ENCODE data around the gene PDIA2. TPM values are rescaled to one million over a fixed set of nuclear protein-coding genes. Genes with fewer than 3 reads are reported as not detected.

PDIA2 gene
- total RNA-seq, 4 donors from 2014 or later = 0.97 TPM; not detected in 3

DNA sequence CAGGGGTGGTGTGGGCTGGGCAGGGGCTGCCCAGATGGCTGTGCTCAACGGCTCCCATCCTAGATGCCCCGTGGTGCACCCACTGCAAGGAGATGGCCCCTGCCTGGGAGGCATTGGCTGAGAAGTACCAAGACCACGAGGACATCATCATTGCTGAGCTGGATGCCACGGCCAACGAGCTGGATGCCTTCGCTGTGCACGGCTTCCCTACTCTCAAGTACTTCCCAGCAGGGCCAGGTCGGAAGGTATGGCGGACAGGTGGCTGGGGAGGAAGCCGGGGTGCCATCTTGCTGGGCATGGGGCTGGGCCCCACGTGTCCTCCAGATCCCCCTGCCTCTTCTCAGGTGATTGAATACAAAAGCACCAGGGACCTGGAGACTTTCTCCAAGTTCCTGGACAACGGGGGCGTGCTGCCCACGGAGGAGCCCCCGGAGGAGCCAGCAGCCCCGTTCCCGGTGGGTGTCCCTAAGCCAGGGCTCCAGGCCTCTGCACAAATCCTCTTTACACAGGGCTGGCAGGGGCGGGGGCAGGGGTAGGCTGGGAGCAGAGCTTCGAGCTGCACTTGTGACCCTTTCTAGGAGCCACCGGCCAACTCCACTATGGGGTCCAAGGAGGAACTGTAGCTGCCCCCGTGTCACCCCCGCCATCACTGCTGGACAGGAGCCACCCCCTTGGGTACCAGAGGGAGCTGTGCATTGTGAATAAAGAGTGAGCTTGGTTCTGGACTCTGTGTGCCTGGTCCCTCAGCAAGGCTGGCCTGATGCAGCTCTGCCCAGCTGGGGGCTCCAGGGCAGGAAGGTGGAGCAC lies 3.7 kb downstream of the PDIA2 start:
- intact Hi-C loops (cut with DNase I; ENCODE audit: low total_unique reads) = loop anchor here (10.0 kb wide), 1 partner anchor 58 kb away; no protein-coding TSS in a partner anchor
- DNase-seq = no peak
- Histone ChIP-seq H3K4me1 (no peaks in the 10 kb centered on the region), H3K4me3 (no peak overlapping the region), H3K36me3 (no peaks in the 10 kb centered on the region), H3K27me3 (no peaks in the 10 kb centered on the region), H3K9me3 (no peaks in the 10 kb centered on the region), H3K27ac (no peak overlapping the region)
- no peak for TF ChIP-seq POLR2A (IDR thresholded peaks at IDR 0.05)
- TF ChIP-seq, protein P1, sequence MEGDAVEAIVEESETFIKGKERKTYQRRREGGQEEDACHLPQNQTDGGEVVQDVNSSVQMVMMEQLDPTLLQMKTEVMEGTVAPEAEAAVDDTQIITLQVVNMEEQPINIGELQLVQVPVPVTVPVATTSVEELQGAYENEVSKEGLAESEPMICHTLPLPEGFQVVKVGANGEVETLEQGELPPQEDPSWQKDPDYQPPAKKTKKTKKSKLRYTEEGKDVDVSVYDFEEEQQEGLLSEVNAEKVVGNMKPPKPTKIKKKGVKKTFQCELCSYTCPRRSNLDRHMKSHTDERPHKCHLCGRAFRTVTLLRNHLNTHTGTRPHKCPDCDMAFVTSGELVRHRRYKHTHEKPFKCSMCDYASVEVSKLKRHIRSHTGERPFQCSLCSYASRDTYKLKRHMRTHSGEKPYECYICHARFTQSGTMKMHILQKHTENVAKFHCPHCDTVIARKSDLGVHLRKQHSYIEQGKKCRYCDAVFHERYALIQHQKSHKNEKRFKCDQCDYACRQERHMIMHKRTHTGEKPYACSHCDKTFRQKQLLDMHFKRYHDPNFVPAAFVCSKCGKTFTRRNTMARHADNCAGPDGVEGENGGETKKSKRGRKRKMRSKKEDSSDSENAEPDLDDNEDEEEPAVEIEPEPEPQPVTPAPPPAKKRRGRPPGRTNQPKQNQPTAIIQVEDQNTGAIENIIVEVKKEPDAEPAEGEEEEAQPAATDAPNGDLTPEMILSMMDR (IDR thresholded peaks at IDR 0.05) = no peak

DNA sequence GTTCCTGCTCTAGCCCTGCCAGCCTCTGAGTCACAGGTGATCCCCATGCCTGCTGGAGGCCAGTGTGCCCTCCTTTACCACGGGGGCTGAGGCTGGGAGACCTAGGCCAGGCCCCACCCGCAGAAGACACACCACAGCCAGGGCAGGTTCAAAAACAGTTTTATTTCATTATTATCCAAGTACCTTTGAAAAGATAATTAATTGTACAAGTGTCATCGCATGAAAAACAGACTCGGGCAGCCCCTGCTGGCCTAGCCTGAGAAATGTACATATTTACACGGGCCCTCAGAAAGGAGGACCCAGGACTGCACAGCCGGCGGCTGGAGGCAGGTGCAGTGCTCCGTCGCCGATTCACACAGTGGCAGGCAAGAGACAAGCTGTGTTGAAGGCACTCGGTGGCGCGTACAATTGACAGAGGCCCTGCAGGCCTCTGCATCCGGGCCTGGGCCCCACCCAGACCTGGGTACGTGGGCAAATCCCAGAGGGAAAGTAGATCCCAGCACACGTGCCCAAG lies 4.4 kb downstream of the PDIA2 start:
- H3K4me1 ChIP-seq = no peaks in the 10 kb centered on the region
- no peak for TF ChIP-seq POLR2A (IDR thresholded peaks at IDR 0.05)
- TF ChIP-seq, protein P1 (IDR thresholded peaks at IDR 0.05) = no peak
- no peaks in the 10 kb centered on the region for H3K27me3 ChIP-seq
- no peak overlapping the region for H3K4me3 ChIP-seq
- no peak for DNase-seq
- no peak overlapping the region for H3K27ac ChIP-seq
- no peaks in the 10 kb centered on the region for H3K36me3 ChIP-seq
- intact Hi-C loops (cut with DNase I; ENCODE audit: low total_unique reads) = loop anchor here (10.0 kb wide), 1 partner anchor 57 kb away; no protein-coding TSS in a partner anchor
- H3K9me3 ChIP-seq = no peaks in the 10 kb centered on the region

DNA sequence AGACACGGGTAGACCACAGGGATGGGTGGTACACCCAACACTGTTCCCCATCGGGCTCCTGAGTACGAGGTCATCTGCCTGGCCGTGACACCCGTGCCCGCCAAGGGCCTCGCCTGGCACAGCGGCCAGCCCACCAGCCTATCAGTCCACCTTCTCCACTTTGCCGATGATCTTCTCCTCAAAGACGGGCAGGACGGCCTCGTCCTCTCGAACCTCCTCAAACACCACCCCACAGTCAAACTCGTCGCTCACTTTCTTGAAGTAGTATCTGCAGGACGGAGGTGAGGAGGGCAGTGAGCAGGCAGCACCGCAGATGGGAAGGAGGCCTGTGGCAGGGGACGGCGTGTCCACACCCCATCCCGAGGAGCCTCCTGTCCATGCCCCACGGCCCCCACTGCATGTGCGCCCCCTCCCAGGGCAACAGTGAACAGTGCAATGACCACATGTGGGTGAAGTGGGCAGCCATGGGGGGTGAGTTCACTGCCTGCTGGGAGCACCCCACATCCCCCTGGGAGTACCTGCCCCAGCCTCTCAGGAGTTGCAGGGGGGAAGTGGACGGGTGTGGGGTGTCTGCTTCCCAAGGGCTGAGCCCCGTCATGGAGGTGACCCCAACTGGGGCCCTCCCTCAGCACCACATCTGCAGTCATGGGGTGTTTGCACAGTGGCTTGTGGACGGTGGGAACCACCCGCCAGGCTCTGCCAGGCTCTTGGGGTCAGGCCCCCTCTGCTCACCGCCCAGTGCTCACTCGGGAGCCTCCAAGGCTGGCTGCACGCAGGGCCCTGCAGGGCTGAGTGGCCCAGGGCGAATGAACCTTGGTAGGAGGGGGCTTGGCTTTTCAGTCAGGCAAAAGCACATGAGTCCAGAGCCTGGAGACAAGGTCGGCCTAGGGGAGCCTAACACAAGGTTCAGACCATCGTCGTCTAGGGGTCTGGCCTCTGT lies 5.3 kb downstream of the PDIA2 start:
- TF ChIP-seq POLR2A (IDR thresholded peaks at IDR 0.05) = no peak
- TF ChIP-seq, protein P1 (IDR thresholded peaks at IDR 0.05) = no peak
- intact Hi-C loops (cut with DNase I; ENCODE audit: low total_unique reads) = loop anchor here (10.0 kb wide), 1 partner anchor 57 kb away; no protein-coding TSS in a partner anchor
- Histone ChIP-seq H3K9me3 (no peaks in the 10 kb centered on the region), H3K4me1 (no peaks in the 10 kb centered on the region), H3K27ac (no peak overlapping the region), H3K27me3 (no peaks in the 10 kb centered on the region), H3K4me3 (no peak overlapping the region), H3K36me3 (no peaks in the 10 kb centered on the region)
- DNase-seq = no peak

DNA sequence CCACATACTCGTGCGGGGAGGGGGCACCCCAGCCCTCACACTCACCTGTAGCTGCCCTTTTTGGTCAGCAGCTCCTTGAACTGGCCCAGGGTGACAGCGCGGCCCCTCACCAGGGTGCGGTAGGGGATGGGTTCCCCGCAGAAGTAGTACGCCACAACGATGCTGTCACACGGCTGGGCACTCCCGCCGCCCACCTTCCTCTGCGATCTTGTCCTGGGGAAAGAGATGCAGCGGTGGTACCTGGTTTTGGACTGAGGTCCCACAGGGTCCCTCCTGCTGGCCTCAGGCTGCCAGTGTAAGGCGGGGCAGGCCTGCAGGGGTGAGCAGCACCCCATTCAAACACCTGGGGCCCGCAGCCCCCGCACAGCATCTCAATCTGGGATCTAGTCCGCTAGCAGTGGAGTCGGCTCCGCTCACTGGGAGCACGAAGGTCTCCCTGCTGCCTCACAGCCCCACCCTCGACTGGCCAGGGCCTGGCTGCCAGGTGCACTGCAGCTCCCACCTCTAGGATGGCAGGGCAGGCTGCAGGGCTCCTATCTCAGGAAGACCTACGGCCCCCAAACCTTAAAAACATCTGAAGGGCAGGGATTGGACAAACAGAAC lies 6.5 kb downstream of the PDIA2 start:
- Histone ChIP-seq H3K27ac (no peak overlapping the region), H3K9me3 (no peaks in the 10 kb centered on the region), H3K4me3 (no peak overlapping the region), H3K27me3 (no peaks in the 10 kb centered on the region), H3K36me3 (no peaks in the 10 kb centered on the region), H3K4me1 (no peaks in the 10 kb centered on the region)
- TF ChIP-seq POLR2A (IDR thresholded peaks at IDR 0.05) = no peak
- TF ChIP-seq, protein P1 (IDR thresholded peaks at IDR 0.05) = no peak
- intact Hi-C loops (cut with DNase I; ENCODE audit: low total_unique reads) = loop anchor here (10.0 kb wide), 1 partner anchor 55 kb away; no protein-coding TSS in a partner anchor
- DNase-seq = no peak

All from uterus (tissue), 4 donors.